Activated naive CD4-positive, alpha-beta T cell treated with anti-CD3 and anti-CD28 coated beads, Interleukin-2, amount 50 U/mL, for 72 hours (primary cell): Measurements from ENCODE around the gene RORB. TPM values are rescaled to one million over a fixed set of nuclear protein-coding genes. Genes with fewer than 3 reads are reported as not detected.
"Not testable (repeated sequence)": the region's sequence is repeated elsewhere in the genome, so short reads cannot be mapped to it uniquely, and the experiment has no call there.

Experiments
- ATAC-seq, 2 donors: fragments of 150-1000 bp; cut with Tn5 transposase; 2 replicates each; pipeline ENCODE4 v1.10.0; 2021; ENCODE audit warnings: mild to moderate bottlenecking in 2 of 2, moderate library complexity in 2 of 2
- DNase-seq, 2 donors: peaks; one replicate each; pipeline ENCODE4 v3.0.0; 2021 to 2022; ENCODE audit warnings: low spot score in 2 of 2
- H3K27ac Mint-ChIP-seq, 2 donors: one replicate each; pipeline ENCODE4 v1.8.0; 2022; ENCODE audit warnings: mild to moderate bottlenecking in 2 of 2, mixed read lengths in 2 of 2
- H3K36me3 Mint-ChIP-seq, 2 donors: one replicate each; pipeline ENCODE4 v1.8.0; 2022; ENCODE audit warnings: mixed read lengths in 2 of 2
- H3K9me3 Mint-ChIP-seq, 2 donors: one replicate each; pipeline ENCODE4 v1.8.0; 2022; ENCODE audit warnings: mixed read lengths in 2 of 2
- total RNA-seq, 2 donors: library from RNA; stranded (reverse); gene quantifications; one replicate each; pipeline ENCODE4 v1.2.3, GENCODE V29; 2022

Gene RORB
- total RNA-seq, 2 donors from 2014 or later: not detected

- DNase-seq (no peak), ATAC-seq (no peak)
- H3K27ac Mint-ChIP-seq: no peak overlapping the region
- no peaks in the 10 kb centered on the region for H3K9me3 Mint-ChIP-seq
- H3K36me3 Mint-ChIP-seq: peaks cover 10 to 17% of the 10 kb centered on the region in 2 donors
These were observed 3.4 kb downstream of the RORB start for GRCh38 chr9:74500584-74500924.

DNA sequence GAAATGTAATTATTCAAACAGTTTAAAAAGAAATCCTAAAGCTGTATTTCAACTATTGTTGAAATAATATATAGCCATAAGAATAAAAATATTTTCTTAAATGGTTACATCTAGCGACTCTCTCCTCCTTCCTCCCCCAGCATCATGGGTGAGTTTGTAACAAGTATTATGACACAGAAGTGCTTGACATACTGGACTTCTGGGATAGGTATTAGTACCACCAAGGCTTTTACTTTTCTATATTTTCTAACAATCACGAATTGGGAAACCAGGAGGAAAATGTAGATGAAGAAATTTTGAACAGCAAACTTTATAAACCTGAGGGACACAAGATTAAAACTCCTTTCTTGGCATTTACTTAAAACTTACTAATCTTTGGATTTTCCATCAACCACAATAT lies 4.4 kb downstream of the RORB start:
- Mint-ChIP-seq H3K27ac (no peak overlapping the region), H3K36me3 (peaks cover 10 to 17% of the 10 kb centered on the region in 2 donors), H3K9me3 (no peaks in the 10 kb centered on the region)
- ATAC-seq: no peak
- no peak for DNase-seq

DNA sequence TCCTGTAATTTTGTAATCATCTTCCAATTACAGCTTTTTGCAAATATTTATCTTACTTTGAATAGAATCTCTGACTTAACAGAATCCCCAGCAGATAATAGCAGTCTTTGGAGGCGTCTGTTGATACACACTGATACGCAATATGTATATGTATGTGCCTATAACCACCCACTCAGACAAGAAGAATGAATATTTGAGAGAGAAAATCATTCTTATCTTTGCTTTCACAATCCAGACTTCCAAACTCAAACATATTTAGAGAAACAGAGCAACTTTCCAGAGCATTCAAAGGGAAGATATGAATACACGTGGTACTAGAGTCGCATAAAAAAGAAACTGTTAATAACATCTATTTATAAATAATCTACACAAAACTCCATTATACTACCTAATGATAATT lies 6.1 kb downstream of the RORB start:
- H3K27ac Mint-ChIP-seq: no peak overlapping the region
- H3K9me3 Mint-ChIP-seq: no peaks in the 10 kb centered on the region
- DNase-seq (no peak), ATAC-seq (no peak)
- H3K36me3 Mint-ChIP-seq: peaks cover 0 to 6% of the 10 kb centered on the region in 2 donors

DNA sequence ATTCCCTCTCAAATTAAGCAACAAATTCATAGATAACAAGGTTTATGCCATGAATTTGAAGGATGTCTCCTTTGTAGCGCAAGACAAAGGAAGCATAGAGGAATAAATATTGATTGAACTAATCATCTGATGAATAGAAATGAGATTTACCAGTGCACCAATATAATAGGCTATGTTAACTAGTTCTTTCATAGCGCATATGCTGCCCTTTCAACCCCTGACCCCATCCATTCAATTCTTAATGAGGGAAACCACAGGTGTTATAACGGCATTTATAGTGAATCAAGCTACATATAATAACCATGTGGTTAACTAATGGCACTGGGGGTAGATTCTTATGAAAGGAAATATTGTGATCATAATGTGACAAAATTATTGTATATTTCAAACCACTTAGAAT lies 6.5 kb downstream of the RORB start:
- DNase-seq (no peak), ATAC-seq (no peak)
- peaks cover 0 to 6% of the 10 kb centered on the region in 2 donors for H3K36me3 Mint-ChIP-seq
- H3K27ac Mint-ChIP-seq: no peak overlapping the region
- no peaks in the 10 kb centered on the region for H3K9me3 Mint-ChIP-seq

DNA sequence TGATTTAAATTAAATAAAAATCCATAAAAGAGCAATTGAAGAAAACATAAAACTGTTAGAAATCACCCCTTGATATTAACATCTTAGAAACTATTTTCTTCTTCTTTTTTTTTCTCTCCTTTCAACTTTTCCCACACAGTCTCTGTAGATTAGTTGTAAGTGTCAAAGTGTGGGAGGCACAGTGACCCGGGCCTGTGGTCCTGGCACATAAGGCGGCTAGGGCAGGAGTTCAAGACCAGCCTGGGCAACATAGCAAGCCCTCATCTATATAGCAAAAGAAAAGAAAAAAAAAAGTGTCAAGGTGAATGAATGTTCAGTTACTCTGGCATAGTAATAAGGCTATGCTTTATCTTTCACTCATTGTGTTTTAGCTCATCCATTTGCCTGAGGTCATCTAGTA lies 14.2 kb downstream of the RORB start:
- no peak overlapping the region for H3K27ac Mint-ChIP-seq
- ATAC-seq (no peak), DNase-seq (no peak)
- no peaks in the 10 kb centered on the region for H3K36me3 Mint-ChIP-seq
- H3K9me3 Mint-ChIP-seq: no peaks in the 10 kb centered on the region

DNA sequence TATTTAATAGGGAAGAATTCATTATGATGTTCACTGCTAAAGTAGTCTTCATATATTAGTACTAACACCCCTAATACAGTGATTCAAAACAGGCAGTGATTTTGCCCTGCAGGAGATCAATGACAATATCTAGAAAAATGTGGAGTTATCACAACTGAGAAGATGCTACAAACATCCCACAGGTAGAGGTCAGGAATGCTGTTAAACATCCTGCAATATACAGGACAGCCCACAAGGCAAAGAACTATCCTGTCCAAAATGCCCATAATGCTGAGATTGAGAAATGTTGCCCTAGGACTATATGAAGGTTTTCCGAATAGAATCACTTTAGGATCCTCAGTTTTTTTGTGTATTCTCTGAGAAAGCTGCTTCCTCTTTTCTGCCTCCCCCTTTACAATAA lies 15.3 kb downstream of the RORB start:
- ATAC-seq (no peak), DNase-seq (no peak)
- Mint-ChIP-seq H3K9me3 (no peaks in the 10 kb centered on the region), H3K27ac (no peak overlapping the region), H3K36me3 (no peaks in the 10 kb centered on the region)

DNA sequence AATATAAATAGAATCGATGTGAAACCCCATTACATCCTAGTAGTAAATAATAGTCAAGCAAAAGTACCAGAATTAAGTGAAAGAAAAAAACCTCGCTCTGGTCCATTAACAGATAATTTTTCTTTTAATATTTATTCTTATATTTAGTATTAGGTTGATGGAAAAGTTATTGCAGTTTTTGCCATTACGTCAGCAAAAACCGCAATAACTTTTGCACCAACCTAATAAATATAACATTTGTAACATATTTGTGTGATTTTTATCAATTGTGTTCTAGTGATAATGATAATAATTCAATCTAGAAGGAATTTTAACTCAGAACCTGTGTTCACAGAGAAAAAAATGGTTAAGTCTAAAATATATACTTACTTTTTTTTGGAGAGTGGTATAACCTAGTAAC lies 16.1 kb downstream of the RORB start:
- H3K9me3 Mint-ChIP-seq: no peaks in the 10 kb centered on the region
- H3K36me3 Mint-ChIP-seq: no peaks in the 10 kb centered on the region
- ATAC-seq (no peak), DNase-seq (no peak)
- no peak overlapping the region for H3K27ac Mint-ChIP-seq

GRCh38 chr9:74517188-74517587 lies 20.1 kb downstream of the RORB start:
- ATAC-seq: no peak
- no peaks in the 10 kb centered on the region for H3K9me3 Mint-ChIP-seq
- DNase-seq: no peak
- no peak overlapping the region for H3K27ac Mint-ChIP-seq
- no peaks in the 10 kb centered on the region for H3K36me3 Mint-ChIP-seq

GRCh38 chr9:74519419-74519818 lies 22.3 kb downstream of the RORB start:
- Mint-ChIP-seq H3K27ac (no peak overlapping the region), H3K9me3 (no peaks in the 10 kb centered on the region), H3K36me3 (no peaks in the 10 kb centered on the region)
- DNase-seq (no peak), ATAC-seq (no peak)

GRCh38 chr9:74521009-74521408 lies 23.9 kb downstream of the RORB start:
- Mint-ChIP-seq H3K27ac (peak overlapping the region in 1 of 2 donors; percentile 41), H3K9me3 (no peaks in the 10 kb centered on the region), H3K36me3 (no peaks in the 10 kb centered on the region)
- ATAC-seq (no peak), DNase-seq (no peak)

DNA sequence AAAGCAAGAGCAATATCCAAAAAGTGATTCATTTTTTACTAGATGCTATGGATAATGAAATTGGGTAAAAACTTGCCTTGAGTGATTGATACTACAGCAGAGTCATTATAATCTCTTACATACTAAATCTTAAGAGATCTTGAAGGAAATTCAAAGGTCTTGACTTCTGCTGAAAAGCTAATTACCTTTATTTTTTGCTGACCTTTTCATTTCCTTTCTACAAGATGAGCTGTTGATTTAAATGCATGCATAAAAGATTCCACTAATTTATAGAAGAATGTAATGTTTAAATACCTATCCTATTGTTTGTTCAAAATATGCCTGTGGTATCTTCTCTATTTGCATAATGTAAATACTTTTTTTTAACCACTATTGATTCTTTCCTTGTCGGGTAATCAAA lies 27.2 kb downstream of the RORB start:
- Mint-ChIP-seq H3K36me3 (no peaks in the 10 kb centered on the region), H3K27ac (no peak overlapping the region), H3K9me3 (no peaks in the 10 kb centered on the region)
- DNase-seq (no peak), ATAC-seq (no peak)

GRCh38 chr9:74526215-74526614 lies 29.1 kb downstream of the RORB start:
- Mint-ChIP-seq H3K27ac (no peak overlapping the region), H3K36me3 (no peaks in the 10 kb centered on the region), H3K9me3 (no peaks in the 10 kb centered on the region)
- no peak for ATAC-seq
- DNase-seq: no peak

- Mint-ChIP-seq H3K9me3 (no peaks in the 10 kb centered on the region), H3K27ac (no peak overlapping the region), H3K36me3 (no peaks in the 10 kb centered on the region)
- DNase-seq (no peak), ATAC-seq (no peak)
These were observed 30.6 kb downstream of the RORB start for GRCh38 chr9:74527718-74528117.

DNA sequence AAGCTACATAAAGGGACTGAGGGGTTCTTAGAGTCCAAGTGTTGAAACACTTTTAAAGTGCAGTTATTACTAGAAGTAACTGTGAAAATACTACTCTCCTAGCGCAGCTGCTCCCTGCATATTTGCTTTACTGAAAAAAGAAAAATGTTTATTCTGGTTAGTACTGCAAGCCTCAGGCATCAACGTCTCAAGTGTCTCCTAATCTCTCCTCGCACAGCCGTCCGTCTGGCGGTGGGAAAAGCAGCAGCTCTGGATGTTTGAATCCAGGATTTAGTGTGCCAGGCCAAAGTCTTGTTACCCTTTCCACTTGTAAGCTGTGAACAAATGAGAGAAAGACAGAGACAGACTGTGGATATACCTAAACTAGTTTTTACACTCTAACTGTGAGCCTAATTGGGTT lies 31.1 kb downstream of the RORB start:
- H3K9me3 Mint-ChIP-seq: no peaks in the 10 kb centered on the region
- H3K27ac Mint-ChIP-seq: no peak overlapping the region

DNA sequence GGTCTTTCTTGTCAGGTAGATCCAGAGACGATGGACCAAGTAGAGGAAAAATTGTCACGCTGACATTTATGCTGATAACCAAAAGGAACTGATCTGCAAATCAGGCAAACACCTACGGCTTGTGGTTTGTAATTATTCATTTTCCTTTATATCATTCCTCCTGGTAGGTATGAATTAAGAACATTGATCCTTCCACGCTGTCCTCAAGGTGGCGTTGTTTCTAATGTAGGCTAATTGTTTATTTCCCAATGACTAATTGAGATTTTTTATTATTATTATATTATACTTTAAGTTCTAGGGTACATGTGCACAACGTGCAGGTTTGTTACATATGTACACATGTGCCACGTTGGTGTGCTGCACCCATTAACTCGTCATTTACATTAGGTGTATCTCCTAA lies 33.3 kb downstream of the RORB start:
- not testable (repeated sequence) for H3K36me3 Mint-ChIP-seq, H3K27ac Mint-ChIP-seq, ATAC-seq, DNase-seq, H3K9me3 Mint-ChIP-seq

More for the DNA sequence above, 31.1 kb downstream of the RORB start:
- H3K36me3 Mint-ChIP-seq: no peaks in the 10 kb centered on the region
- DNase-seq: no peak
- ATAC-seq: no peak

- no peak for DNase-seq
- no peaks in the 10 kb centered on the region for H3K36me3 Mint-ChIP-seq
- no peak for ATAC-seq
- no peaks in the 10 kb centered on the region for H3K9me3 Mint-ChIP-seq
- no peak overlapping the region for H3K27ac Mint-ChIP-seq
These were observed 36.1 kb downstream of the RORB start for GRCh38 chr9:74533253-74533652.

DNA sequence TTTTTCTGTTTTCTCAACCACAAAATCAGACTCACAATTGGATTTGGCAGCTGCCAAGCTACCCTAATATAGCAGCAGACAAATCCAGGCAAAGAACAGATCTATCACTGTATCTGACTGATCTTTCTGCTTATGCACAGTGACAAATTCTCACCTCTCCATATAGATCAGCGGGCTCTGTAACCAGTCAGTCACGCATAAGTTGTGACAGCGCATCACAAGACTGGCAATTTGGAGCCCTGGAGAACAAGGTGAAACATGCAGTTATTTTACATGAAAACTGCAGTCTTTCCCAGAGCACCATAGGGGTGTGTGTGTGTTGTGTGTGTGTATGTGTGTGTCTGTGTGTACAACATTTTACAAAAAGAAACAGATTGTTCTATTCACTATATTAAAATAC lies 37.7 kb downstream of the RORB start:
- no peak for DNase-seq
- Mint-ChIP-seq H3K9me3 (no peaks in the 10 kb centered on the region), H3K27ac (no peak overlapping the region), H3K36me3 (no peaks in the 10 kb centered on the region)
- no peak for ATAC-seq

GRCh38 chr9:74543145-74543544 lies 46.0 kb downstream of the RORB start:
- no peak overlapping the region for H3K27ac Mint-ChIP-seq
- no peak for DNase-seq
- H3K9me3 Mint-ChIP-seq: peaks cover 0 to 16% of the 10 kb centered on the region in 2 donors
- no peak for ATAC-seq
- no peaks in the 10 kb centered on the region for H3K36me3 Mint-ChIP-seq

GRCh38 chr9:74551266-74551665 lies 54.1 kb downstream of the RORB start:
- H3K27ac Mint-ChIP-seq: no peak overlapping the region
- peaks cover 3 to 15% of the 10 kb centered on the region in 2 donors for H3K9me3 Mint-ChIP-seq
- ATAC-seq (no peak), DNase-seq (no peak)
- H3K36me3 Mint-ChIP-seq: no peaks in the 10 kb centered on the region
